HepG2 (cell line): ENCODE results near the gene ARRDC4. TPM values are rescaled to one million over a fixed set of nuclear protein-coding genes. Genes with fewer than 3 reads are reported as not detected.

Experiments
- FOXK1 ChIP-seq: sonication (generic); formaldehyde crosslinking; IDR thresholded peaks from 2 replicates; pipeline ENCODE4 v1.4.0; 2020; ENCODE audit warnings: low read depth, missing genetic modification reagents, borderline replicate concordance
- GLI4 ChIP-seq: sonication (generic); formaldehyde crosslinking; IDR thresholded peaks from 2 replicates; pipeline ENCODE4 v1.5.1; 2020; ENCODE audit warnings: missing genetic modification reagents, mild to moderate bottlenecking, moderate library complexity, borderline replicate concordance
- HDAC6 ChIP-seq: fragments of 200-600 bp; sonication (generic); IDR thresholded peaks from 2 replicates; pipeline ENCODE4 v1.7.0; 2017; ENCODE audit warnings: mild to moderate bottlenecking, antibody characterized with exemption, low read length, low read depth
- JARID2 ChIP-seq: sonication (generic); formaldehyde crosslinking; IDR thresholded peaks from 2 replicates; pipeline ENCODE4 v1.8.1; 2023; ENCODE audit warnings: missing genetic modification reagents, inconsistent platforms; ENCODE audit not compliant: insufficient replicate concordance
- KDM5A ChIP-seq: fragments of 200-600 bp; sonication (generic); IDR thresholded peaks from 2 replicates; pipeline ENCODE4 v1.7.0; 2018; ENCODE audit warnings: antibody characterized with exemption, mild to moderate bottlenecking, low read length, borderline replicate concordance
- KLF16 ChIP-seq, 2 experiments: sonication (generic) in 1 of 2; formaldehyde crosslinking in 1 of 2; IDR thresholded peaks; 2 replicates each; pipeline versions ENCODE4 v1.6.1 to v1.8.0; 2016 to 2023; ENCODE audit warnings: missing genetic modification reagents in 2 of 2, missing compliant biosample characterization in 1 of 2
- NR1H2 ChIP-seq: sonication (generic); formaldehyde crosslinking; IDR thresholded peaks from 2 replicates; pipeline ENCODE4 v1.8.1; 2022; ENCODE audit warnings: low read depth, missing genetic modification reagents, borderline replicate concordance
- NR2F1 ChIP-seq, 2 experiments: fragments of 450-650 bp in 1 of 2; formaldehyde crosslinking in 1 of 2; IDR thresholded peaks; 2 replicates each; pipeline versions ENCODE4 v1.5.0 to v1.6.1; 2016 to 2020; ENCODE audit warnings: mild to moderate bottlenecking in 1 of 2, missing compliant biosample characterization in 1 of 2, missing genetic modification reagents in 1 of 2, moderate library complexity in 1 of 2
- POLR2AphosphoS2 ChIP-seq: IDR thresholded peaks from 2 replicates; pipeline ENCODE4 v1.6.1; 2011; ENCODE audit warnings: low read depth, low read length, improper control_type of control experiment
- RBM39 ChIP-seq: fragments of 200-400 bp; formaldehyde crosslinking; IDR thresholded peaks from one replicate; pipeline ENCODE4 v1.6.1; 2018; ENCODE audit warnings: antibody characterized with exemption, mild to moderate bottlenecking, low read depth, low read length; ENCODE audit not compliant: poor library complexity, severe bottlenecking
- SRY ChIP-seq: sonication (generic); formaldehyde crosslinking; IDR thresholded peaks from 2 replicates; pipeline ENCODE4 v1.8.0; 2022; ENCODE audit warnings: mild to moderate bottlenecking, missing genetic modification reagents
- ZNF121 ChIP-seq: sonication (generic); formaldehyde crosslinking; IDR thresholded peaks from 2 replicates; pipeline ENCODE4 v1.5.0; 2020; ENCODE audit warnings: mild to moderate bottlenecking, missing genetic modification reagents
- ZNF180 ChIP-seq: sonication (generic); formaldehyde crosslinking; IDR thresholded peaks from 2 replicates; pipeline ENCODE4 v1.4.0; 2020; ENCODE audit warnings: low read depth, missing genetic modification reagents, borderline replicate concordance
- ZNF34 ChIP-seq: sonication (generic); formaldehyde crosslinking; IDR thresholded peaks from 2 replicates; pipeline ENCODE4 v1.4.0; 2020; ENCODE audit warnings: mild to moderate bottlenecking, missing genetic modification reagents, borderline replicate concordance
- ZNF558 ChIP-seq: sonication (generic); formaldehyde crosslinking; IDR thresholded peaks from 2 replicates; pipeline ENCODE4 v1.9.0; 2022; ENCODE audit warnings: mild to moderate bottlenecking, missing genetic modification reagents, borderline replicate concordance
- polyA plus RNA-seq, 8 experiments: library from polyadenylated mRNA; depleted of rRNA in 3 of 8; stranded (reverse) in 7 of 8; unstranded in 1 of 8; fragments of >200 nt; fragmentation: Illumina TruSeq in 4 of 8; extraction: Trizol in 4 of 8; gene quantifications; 2 replicates each; pipeline versions ENCODE4 v1.2.1 to v1.2.3, GENCODE V29; 2011 to 2016; ENCODE audit warnings: low read depth in 4 of 8, missing spikeins in 1 of 8, mixed read lengths in 1 of 8; ENCODE audit not compliant: insufficient read depth in 1 of 8
- total RNA-seq, 5 experiments: library from RNA; depleted of rRNA; stranded (reverse); fragments of >200 nt; fragmentation: Illumina TruSeq; extraction: Trizol; gene quantifications; 2 replicates each; pipeline ENCODE4 v1.2.3, GENCODE V29; 2016; ENCODE audit warnings: low read depth in 1 of 5
- TF ChIP-seq, protein P1 (sequence below), 2 experiments: IDR thresholded peaks; 2 replicates each; pipeline ENCODE4 v1.6.1; 2011 to 2012; ENCODE audit warnings: low read length in 2 of 2, borderline replicate concordance in 1 of 2, low read depth in 1 of 2, mild to moderate bottlenecking in 1 of 2, moderate library complexity in 1 of 2
- TF ChIP-seq, protein P2 (sequence below): IDR thresholded peaks from 2 replicates; pipeline ENCODE4 v1.6.1; 2016; ENCODE audit warnings: missing genetic modification reagents, missing compliant biosample characterization
- TF ChIP-seq, protein P3 (sequence below): sonication (generic); formaldehyde crosslinking; IDR thresholded peaks from 2 replicates; pipeline ENCODE4 v1.4.0; 2020; ENCODE audit warnings: missing genetic modification reagents, borderline replicate concordance

ARRDC4 gene
- total and polyA plus RNA-seq, 2 of the 13 experiments (the other 11 are each of a cell fraction or from before 2014, with no cell fraction given): 1.5 to 2.5 TPM

DNA sequence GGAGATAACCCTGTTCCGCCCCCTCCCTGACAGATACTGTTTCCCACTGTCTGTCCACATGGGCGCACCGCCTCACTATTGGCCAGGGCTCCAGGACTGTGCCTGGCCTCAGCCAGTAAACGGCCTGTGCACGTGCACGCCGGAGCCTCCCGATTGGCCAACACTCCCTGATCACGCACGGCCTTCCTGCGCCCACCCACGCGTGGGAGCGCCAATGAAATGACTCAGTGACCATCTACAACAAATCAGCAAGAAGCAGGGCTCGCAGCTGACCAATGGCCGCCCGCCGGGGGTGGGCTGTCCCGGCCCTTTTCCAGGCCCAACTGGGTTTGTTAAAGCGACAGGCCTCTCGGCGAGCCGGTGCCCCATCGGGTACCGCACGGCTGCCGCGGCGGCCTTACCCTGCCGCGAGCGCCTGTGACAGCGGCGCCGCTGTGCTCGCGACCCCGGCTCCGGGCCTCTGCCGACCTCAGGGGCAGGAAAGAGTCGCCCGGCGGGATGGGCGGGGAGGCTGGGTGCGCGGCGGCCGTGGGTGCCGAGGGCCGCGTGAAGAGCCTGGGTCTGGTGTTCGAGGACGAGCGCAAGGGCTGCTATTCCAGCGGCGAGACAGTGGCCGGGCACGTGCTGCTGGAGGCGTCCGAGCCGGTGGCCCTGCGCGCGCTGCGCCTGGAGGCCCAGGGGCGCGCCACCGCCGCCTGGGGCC, at the start of gene ARRDC4 (continued):
- no peak for TF ChIP-seq ZNF180 (CRISPR knock-in tag)
- no peak for TF ChIP-seq HDAC6
- no peak for TF ChIP-seq NR2F1 (CRISPR knock-in tag; IDR thresholded peaks at IDR 0.05)
- TF ChIP-seq, protein P1, sequence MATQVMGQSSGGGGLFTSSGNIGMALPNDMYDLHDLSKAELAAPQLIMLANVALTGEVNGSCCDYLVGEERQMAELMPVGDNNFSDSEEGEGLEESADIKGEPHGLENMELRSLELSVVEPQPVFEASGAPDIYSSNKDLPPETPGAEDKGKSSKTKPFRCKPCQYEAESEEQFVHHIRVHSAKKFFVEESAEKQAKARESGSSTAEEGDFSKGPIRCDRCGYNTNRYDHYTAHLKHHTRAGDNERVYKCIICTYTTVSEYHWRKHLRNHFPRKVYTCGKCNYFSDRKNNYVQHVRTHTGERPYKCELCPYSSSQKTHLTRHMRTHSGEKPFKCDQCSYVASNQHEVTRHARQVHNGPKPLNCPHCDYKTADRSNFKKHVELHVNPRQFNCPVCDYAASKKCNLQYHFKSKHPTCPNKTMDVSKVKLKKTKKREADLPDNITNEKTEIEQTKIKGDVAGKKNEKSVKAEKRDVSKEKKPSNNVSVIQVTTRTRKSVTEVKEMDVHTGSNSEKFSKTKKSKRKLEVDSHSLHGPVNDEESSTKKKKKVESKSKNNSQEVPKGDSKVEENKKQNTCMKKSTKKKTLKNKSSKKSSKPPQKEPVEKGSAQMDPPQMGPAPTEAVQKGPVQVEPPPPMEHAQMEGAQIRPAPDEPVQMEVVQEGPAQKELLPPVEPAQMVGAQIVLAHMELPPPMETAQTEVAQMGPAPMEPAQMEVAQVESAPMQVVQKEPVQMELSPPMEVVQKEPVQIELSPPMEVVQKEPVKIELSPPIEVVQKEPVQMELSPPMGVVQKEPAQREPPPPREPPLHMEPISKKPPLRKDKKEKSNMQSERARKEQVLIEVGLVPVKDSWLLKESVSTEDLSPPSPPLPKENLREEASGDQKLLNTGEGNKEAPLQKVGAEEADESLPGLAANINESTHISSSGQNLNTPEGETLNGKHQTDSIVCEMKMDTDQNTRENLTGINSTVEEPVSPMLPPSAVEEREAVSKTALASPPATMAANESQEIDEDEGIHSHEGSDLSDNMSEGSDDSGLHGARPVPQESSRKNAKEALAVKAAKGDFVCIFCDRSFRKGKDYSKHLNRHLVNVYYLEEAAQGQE (IDR thresholded peaks at IDR 0.05; ENCODE audit: borderline replicate concordance in 1 of 2, low read depth in 1 of 2, low read length in 2 of 2): no peak
- no peak for TF ChIP-seq NR1H2 (CRISPR knock-in tag)
- TF ChIP-seq, protein P2, sequence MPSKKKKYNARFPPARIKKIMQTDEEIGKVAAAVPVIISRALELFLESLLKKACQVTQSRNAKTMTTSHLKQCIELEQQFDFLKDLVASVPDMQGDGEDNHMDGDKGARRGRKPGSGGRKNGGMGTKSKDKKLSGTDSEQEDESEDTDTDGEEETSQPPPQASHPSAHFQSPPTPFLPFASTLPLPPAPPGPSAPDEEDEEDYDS (CRISPR knock-in tag): peak; percentile 63; the same call in 1 of the 2 replicates
- no peak for TF ChIP-seq KDM5A
- no peak for TF ChIP-seq GLI4 (CRISPR knock-in tag)
- peak in 1 of 2 experiments; percentile 77; a peak in 2 of 4 replicates for TF ChIP-seq KLF16 (CRISPR knock-in tag; IDR thresholded peaks at IDR 0.05)
- no peak; the same call in 1 of the 2 replicates for TF ChIP-seq ZNF558 (CRISPR knock-in tag)
- no peak for TF ChIP-seq JARID2 (CRISPR knock-in tag)
- TF ChIP-seq POLR2AphosphoS2: no peak
- TF ChIP-seq ZNF34 (CRISPR knock-in tag): no peak
- TF ChIP-seq RBM39: peak; percentile 75
- peak; percentile 96 for TF ChIP-seq FOXK1 (CRISPR knock-in tag)
- TF ChIP-seq ZNF121 (CRISPR knock-in tag): no peak
- TF ChIP-seq, protein P3, sequence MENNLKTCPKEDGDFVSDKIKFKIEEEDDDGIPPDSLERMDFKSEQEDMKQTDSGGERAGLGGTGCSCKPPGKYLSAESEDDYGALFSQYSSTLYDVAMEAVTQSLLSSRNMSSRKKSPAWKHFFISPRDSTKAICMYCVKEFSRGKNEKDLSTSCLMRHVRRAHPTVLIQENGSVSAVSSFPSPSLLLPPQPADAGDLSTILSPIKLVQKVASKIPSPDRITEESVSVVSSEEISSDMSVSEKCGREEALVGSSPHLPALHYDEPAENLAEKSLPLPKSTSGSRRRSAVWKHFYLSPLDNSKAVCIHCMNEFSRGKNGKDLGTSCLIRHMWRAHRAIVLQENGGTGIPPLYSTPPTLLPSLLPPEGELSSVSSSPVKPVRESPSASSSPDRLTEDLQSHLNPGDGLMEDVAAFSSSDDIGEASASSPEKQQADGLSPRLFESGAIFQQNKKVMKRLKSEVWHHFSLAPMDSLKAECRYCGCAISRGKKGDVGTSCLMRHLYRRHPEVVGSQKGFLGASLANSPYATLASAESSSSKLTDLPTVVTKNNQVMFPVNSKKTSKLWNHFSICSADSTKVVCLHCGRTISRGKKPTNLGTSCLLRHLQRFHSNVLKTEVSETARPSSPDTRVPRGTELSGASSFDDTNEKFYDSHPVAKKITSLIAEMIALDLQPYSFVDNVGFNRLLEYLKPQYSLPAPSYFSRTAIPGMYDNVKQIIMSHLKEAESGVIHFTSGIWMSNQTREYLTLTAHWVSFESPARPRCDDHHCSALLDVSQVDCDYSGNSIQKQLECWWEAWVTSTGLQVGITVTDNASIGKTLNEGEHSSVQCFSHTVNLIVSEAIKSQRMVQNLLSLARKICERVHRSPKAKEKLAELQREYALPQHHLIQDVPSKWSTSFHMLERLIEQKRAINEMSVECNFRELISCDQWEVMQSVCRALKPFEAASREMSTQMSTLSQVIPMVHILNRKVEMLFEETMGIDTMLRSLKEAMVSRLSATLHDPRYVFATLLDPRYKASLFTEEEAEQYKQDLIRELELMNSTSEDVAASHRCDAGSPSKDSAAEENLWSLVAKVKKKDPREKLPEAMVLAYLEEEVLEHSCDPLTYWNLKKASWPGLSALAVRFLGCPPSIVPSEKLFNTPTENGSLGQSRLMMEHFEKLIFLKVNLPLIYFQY: peak; percentile 85; the same call in 1 of the 2 replicates
- TF ChIP-seq SRY: no peak
